Spleen (tissue), 11 donors: ENCODE measurements around the gene SHQ1. TPM values are rescaled to one million over a fixed set of nuclear protein-coding genes. Genes with fewer than 3 reads are reported as not detected.

Experiments used
- DNase-seq: peaks from one replicate; pipeline ENCODE4 v3.0.0-alpha.2; 2020
- H3K27ac ChIP-seq, 8 donors: fragments of 200-600 bp; sonication (generic) in 7 of 8; 1 replicate in 4 of 8; 2 replicates in 4 of 8; pipeline versions ENCODE4 v1.5.0 to v1.8.0; 2016 to 2021; ENCODE audit warnings: inconsistent platforms in 4 of 8, mild to moderate bottlenecking in 4 of 8, moderate library complexity in 1 of 8
- H3K27me3 ChIP-seq, 7 donors: fragments of 200-600 bp; sonication (generic) in 6 of 7; replicated peaks in 1 of 7; 1 replicate in 4 of 7; 2 replicates in 3 of 7; pipeline versions ENCODE4 v1.5.0 to v1.8.0; 2016 to 2021; ENCODE audit warnings: inconsistent platforms in 3 of 7, mild to moderate bottlenecking in 1 of 7
- H3K36me3 ChIP-seq, 6 donors: fragments of 200-600 bp; sonication (generic) in 5 of 6; 1 replicate in 4 of 6; 2 replicates in 2 of 6; pipeline versions ENCODE4 v1.5.0 to v1.8.0; 2016 to 2021; ENCODE audit warnings: inconsistent platforms in 2 of 6
- H3K4me1 ChIP-seq, 6 donors: fragments of 200-600 bp; sonication (generic) in 5 of 6; 1 replicate in 3 of 6; 2 replicates in 3 of 6; pipeline versions ENCODE4 v1.5.0 to v1.8.0; 2016 to 2021; ENCODE audit warnings: inconsistent platforms in 3 of 6
- H3K4me3 ChIP-seq, 8 donors: fragments of 200-600 bp; sonication (generic) in 7 of 8; 1 replicate in 4 of 8; 2 replicates in 4 of 8; pipeline versions ENCODE4 v1.5.0 to v1.8.0; 2016 to 2021; ENCODE audit warnings: inconsistent platforms in 4 of 8, mild to moderate bottlenecking in 4 of 8, moderate library complexity in 2 of 8
- H3K9me3 ChIP-seq, 8 donors: fragments of 200-600 bp; sonication (generic) in 7 of 8; 1 replicate in 4 of 8; 2 replicates in 4 of 8; pipeline versions ENCODE4 v1.5.0 to v1.8.0; 2016 to 2021; ENCODE audit warnings: inconsistent platforms in 4 of 8
- POLR2A ChIP-seq, 3 donors: fragments of 450-650 bp; IDR thresholded peaks; one replicate each; pipeline ENCODE4 v1.5.1; 2017; ENCODE audit warnings: antibody characterized with exemption in 3 of 3, mild to moderate bottlenecking in 1 of 3
- POLR2AphosphoS5 ChIP-seq, 3 donors: sonication (generic); formaldehyde crosslinking; IDR thresholded peaks; one replicate each; pipeline ENCODE4 v1.5.1; 2017; ENCODE audit warnings: antibody characterized with exemption in 3 of 3
- WGBS, 5 donors: extraction: QIAGEN DNeasy Blood & Tissue Kit in 3 of 5; methylation state at CpG; one replicate each; pipeline versions ENCODE4 v1.1.5 to v1.1.7; 2013 to 2018; 5-methylcytosine and 5-hydroxymethylcytosine counted together
- intact Hi-C: fragments of 100-400 bp; cut with DNase I; formaldehyde crosslinking; loops from one replicate; pipeline ENCODE4 v1.15.0; 2023; ENCODE audit warnings: low total_unique reads
- polyA plus RNA-seq, 3 donors: library from polyadenylated mRNA; stranded (reverse); fragments of 200-250 nt; gene quantifications; one replicate each; pipeline ENCODE4 v1.2.1, GENCODE V29; 2013
- total RNA-seq, 7 donors: library from RNA; depleted of rRNA in 3 of 7; stranded (reverse); fragments of >200 nt in 3 of 7; fragmentation: NEBNext Ultra II Directional in 4 of 7; extraction: Animal tissue kit (Norgen Biotek cat#: 25700) in 4 of 7; gene quantifications; one replicate each; pipeline versions ENCODE4 v1.1.0 to v1.2.1, GENCODE V29; 2016 to 2021
- TF ChIP-seq, protein P1 (sequence below), 11 experiments: fragments of 200-600 bp in 7 of 11; fragments of 450-650 bp in 4 of 11; sonication (generic) in 4 of 11; IDR thresholded peaks in 8 of 11; conservative IDR thresholded peaks in 3 of 11; 1 replicate in 7 of 11; 2 replicates in 4 of 11; pipeline versions ENCODE4 v1.4.0 to v1.8.0; 2016 to 2021; ENCODE audit warnings: antibody characterized with exemption in 11 of 11, inconsistent platforms in 4 of 11, mild to moderate bottlenecking in 1 of 11
- donor health status: healthy with polysubstance abuse.
- donor health status: DM: no; HTN: no; CAD: no; lungs with moderate emphysema.
- donor health status: DM: no; HTN: no; CAD: no.
- donor health status: Bipolar disorder and iron deficiency.
- donor health status: healthy.
- donor health status: DM: no; HTN: no; CAD: no.
- donor health status: DM: yes; HTN: yes; CAD: no.

SHQ1 gene
- total and polyA plus RNA-seq, 10 donors = 6.7 to 28.6 (median 16.7) TPM

DNA sequence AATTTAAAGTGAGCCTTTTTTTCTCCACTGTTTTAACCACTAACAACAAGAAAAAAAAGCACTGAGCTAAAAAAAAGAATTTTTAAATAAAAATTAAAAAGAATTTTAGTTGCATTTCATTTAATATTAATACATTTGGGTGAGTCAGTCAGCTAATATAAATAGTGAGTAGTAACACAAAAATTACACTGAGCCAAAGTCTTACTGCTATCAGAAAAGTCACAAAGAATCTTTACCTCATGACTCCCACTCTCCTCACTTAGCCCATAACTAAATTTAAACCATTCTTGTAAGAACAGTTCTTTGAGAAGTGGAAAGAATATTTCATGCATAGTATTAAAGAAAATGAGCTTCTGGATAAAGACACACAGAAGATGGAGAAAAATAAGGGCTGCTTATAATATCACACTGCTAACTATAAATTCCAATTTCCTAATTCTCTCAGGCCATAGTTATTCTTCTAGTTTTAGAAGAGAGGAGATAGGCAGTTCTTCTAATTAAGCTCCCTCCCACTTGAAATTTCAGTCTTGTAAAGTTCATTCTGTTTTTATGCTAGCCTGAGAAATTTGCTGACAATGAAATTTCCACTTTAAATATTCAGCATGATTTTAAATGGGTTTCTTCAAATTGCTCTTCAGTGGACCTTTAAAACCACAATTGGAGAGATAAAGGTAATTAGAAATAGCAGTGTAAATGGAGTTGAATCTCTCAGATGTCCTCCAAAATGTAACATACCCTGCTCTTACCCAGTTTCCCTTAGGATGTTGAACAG lies 17.6 kb downstream of the SHQ1 start:
- intact Hi-C loops = no loop called here
- DNase-seq = no peak
- H3K4me1 ChIP-seq = no peaks in the 10 kb centered on the region
- no peaks in the 10 kb centered on the region for H3K27me3 ChIP-seq
- H3K4me3 ChIP-seq = no peak overlapping the region
- no peak overlapping the region for H3K27ac ChIP-seq
- no peaks in the 10 kb centered on the region for H3K9me3 ChIP-seq
- H3K36me3 ChIP-seq = peaks cover 2 to 79% (median 24%) of the 10 kb centered on the region in 6 donors
- TF ChIP-seq, protein P1, sequence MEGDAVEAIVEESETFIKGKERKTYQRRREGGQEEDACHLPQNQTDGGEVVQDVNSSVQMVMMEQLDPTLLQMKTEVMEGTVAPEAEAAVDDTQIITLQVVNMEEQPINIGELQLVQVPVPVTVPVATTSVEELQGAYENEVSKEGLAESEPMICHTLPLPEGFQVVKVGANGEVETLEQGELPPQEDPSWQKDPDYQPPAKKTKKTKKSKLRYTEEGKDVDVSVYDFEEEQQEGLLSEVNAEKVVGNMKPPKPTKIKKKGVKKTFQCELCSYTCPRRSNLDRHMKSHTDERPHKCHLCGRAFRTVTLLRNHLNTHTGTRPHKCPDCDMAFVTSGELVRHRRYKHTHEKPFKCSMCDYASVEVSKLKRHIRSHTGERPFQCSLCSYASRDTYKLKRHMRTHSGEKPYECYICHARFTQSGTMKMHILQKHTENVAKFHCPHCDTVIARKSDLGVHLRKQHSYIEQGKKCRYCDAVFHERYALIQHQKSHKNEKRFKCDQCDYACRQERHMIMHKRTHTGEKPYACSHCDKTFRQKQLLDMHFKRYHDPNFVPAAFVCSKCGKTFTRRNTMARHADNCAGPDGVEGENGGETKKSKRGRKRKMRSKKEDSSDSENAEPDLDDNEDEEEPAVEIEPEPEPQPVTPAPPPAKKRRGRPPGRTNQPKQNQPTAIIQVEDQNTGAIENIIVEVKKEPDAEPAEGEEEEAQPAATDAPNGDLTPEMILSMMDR (IDR thresholded peaks at IDR 0.05 in 8 of 11, conservative IDR thresholded peaks at IDR 0.05 in 3 of 11) = no peak
- no peak for TF ChIP-seq POLR2AphosphoS5 (IDR thresholded peaks at IDR 0.05)
- no peak for TF ChIP-seq POLR2A (IDR thresholded peaks at IDR 0.05)

DNA sequence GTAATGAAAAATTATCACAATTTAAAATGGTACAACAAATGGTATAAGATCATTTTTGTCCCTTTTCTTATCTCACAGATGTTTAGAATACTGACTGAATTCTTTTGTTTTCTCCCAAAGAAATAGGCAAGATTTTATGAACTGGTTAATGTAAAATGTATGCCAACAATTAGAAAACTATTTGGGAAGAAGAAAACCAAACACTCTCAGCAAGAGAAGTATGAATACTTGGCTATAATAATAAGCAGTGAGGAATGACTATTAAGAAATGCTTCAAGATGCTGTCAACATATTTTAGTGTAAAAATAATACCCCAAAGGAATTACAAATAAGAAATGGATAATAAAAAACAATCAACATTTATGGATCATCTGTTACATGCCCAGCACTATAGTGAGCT lies 18.5 kb downstream of the SHQ1 start:
- intact Hi-C loops = loop anchor here (10.0 kb wide), 1 partner anchor 875 kb away; no protein-coding TSS in a partner anchor
- Histone ChIP-seq H3K36me3 (peaks cover 2 to 70% (median 19%) of the 10 kb centered on the region in 6 donors), H3K27me3 (no peaks in the 10 kb centered on the region), H3K4me1 (no peaks in the 10 kb centered on the region), H3K4me3 (no peak overlapping the region), H3K9me3 (no peaks in the 10 kb centered on the region), H3K27ac (no peak overlapping the region)
- DNase-seq = no peak
- no peak for TF ChIP-seq POLR2AphosphoS5 (IDR thresholded peaks at IDR 0.05)
- TF ChIP-seq, protein P1 (IDR thresholded peaks at IDR 0.05 in 8 of 11, conservative IDR thresholded peaks at IDR 0.05 in 3 of 11) = no peak
- TF ChIP-seq POLR2A (IDR thresholded peaks at IDR 0.05) = no peak

DNA sequence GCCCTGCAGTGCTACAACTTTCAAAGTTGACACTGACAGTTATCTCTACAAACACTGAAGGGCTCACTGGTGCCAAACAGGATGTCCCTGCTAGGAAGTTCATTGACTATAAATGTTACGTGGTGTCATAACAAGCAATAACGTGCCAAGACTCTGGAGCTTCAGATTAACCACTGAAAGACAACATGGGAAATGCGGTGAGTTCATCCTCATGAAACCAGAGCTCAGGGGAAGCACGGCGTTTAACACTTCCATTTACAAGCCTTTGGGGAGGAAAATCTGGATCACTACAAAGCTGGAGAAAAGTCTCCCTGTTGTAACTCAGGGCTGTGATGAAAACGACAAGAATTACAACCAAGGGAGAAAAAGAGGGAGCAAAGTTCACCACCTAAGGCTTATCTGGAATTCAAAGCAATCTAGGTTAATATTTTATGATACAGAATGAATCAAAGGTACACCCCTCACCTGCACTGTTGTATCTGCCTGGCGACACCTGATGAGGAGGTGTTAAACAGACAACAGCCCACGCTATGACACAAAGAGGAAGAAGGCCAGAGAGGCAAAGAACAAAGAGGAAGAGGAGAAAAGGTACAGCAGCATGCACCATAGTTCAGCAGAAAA lies 27.0 kb downstream of the SHQ1 start:
- intact Hi-C loops = loop anchor here (5.0 to 10.0 kb wide), 4 partner anchors 159 to 1094 kb away; partner anchors contain the start of gene EIF4E3
- DNase-seq = no peak
- Histone ChIP-seq H3K4me1 (peaks cover 27 to 59% (median 34%) of the 10 kb centered on the region in 6 donors), H3K9me3 (no peaks in the 10 kb centered on the region), H3K27me3 (no peaks in the 10 kb centered on the region), H3K36me3 (peaks cover 0 to 29% (median 6%) of the 10 kb centered on the region in 6 donors), H3K4me3 (no peak overlapping the region), H3K27ac (peak overlapping the region in 4 of 8 donors; percentile 3 to 38 (median 33))
- TF ChIP-seq POLR2A (IDR thresholded peaks at IDR 0.05) = no peak
- TF ChIP-seq POLR2AphosphoS5 (IDR thresholded peaks at IDR 0.05) = peak in 1 of 3 donors; percentile 73
- 9 to 22% (median 20%) methylated on average over 8 of the region's 8 CpGs for WGBS, 5 donors

DNA sequence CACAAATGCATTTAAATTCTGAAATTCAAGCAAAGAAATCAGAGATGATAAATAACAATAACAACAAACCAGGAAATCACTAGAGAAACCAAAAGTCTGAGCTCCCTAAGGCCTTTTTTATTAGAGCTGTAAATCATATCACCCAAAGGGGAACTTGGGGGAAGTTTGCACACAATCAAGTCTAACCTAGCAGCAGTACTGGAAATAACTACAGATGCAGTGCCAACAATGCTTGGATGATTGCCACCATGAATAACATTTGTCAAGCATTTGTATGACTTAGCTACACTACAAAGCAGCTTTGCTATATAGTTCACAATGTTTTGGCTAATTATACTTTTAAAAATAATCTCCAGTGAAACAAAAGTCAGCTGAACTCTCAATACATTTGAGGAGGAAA lies 27.8 kb downstream of the SHQ1 start:
- no peaks in the 10 kb centered on the region for H3K27me3 ChIP-seq
- H3K4me1 ChIP-seq = peaks cover 27 to 61% (median 34%) of the 10 kb centered on the region in 6 donors
- no peak overlapping the region for H3K4me3 ChIP-seq
- intact Hi-C loops = loop anchor here (5.0 to 10.0 kb wide), 4 partner anchors 158 to 1093 kb away; partner anchors contain the start of gene EIF4E3
- H3K9me3 ChIP-seq = no peaks in the 10 kb centered on the region
- TF ChIP-seq POLR2AphosphoS5 (IDR thresholded peaks at IDR 0.05) = no peak
- TF ChIP-seq, protein P1 (IDR thresholded peaks at IDR 0.05 in 8 of 11, conservative IDR thresholded peaks at IDR 0.05 in 3 of 11) = no peak
- TF ChIP-seq POLR2A (IDR thresholded peaks at IDR 0.05) = no peak
- H3K27ac ChIP-seq = peak overlapping the region in 4 of 8 donors; percentile 3 to 37 (median 22)
- peaks cover 0 to 30% (median 6%) of the 10 kb centered on the region in 6 donors for H3K36me3 ChIP-seq
- no peak for DNase-seq
